Retinal pigment epithelial cell (primary cell): ENCODE results near the gene AP1G1.

ENCODE experiments used
- DNase-seq: peaks from one replicate; pipeline ENCODE4 v3.0.0-alpha.2; 2010; ENCODE audit warnings: low read depth
- H3K4me3 ChIP-seq: 2 replicates; pipeline ENCODE4 v1.5.1; 2011; ENCODE audit warnings: mild to moderate bottlenecking, low read length, control low read depth, moderate library complexity
- CTCF ChIP-seq: conservative IDR thresholded peaks from 2 replicates; pipeline ENCODE4 v1.5.1; 2011; ENCODE audit warnings: low read depth, low read length, control low read depth, inconsistent platforms

The AP1G1 gene

GRCh38 chr16:71808593-71809459 lies at the start of gene AP1G1:
TSS of gene AP1G1 (minus strand) at chr16:71808834. CDS start at chr16:71789479, 19,355 bp downstream.
- peak within 1 kb of the TSS; percentile 96 for H3K4me3 ChIP-seq
- TF ChIP-seq CTCF, result no peak
- DNase-seq, result peak; percentile 98

GRCh38 chr16:71855937-71856662 lies 47.5 kb upstream of the AP1G1 start:
- no peak overlapping the region for H3K4me3 ChIP-seq
- TF ChIP-seq CTCF, result no peak
- no peak for DNase-seq

DNA sequence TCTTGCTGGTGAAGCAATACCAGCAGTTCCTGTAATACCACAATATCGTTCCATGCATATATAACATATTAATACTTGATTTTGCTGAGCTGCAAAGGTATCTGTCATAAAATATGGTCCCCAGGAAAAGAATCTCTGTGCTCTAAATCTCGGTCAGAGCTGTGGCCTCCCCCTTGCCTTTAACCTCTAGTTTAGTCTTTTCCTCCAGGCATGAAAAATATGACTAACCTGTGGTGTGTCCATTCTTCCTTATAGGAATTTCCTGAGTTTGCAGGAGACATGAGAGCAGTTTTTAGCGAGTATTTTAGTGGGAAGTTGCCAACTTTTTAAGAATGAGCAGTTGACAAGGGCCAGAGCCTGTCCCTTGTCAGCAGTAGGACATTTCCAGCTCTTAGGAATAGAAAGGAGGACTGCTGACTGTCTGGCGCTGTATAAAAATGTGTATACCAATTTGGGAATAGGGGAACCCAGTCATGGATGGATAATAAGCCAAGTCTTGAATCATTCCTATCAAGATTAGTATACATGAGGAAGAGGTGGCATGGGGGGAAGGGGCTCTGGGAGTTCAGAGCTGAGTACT lies 45.8 kb upstream of the AP1G1 start:
- TF ChIP-seq CTCF, result no peak
- no peak for DNase-seq
- H3K4me3 ChIP-seq, result no peak overlapping the region

GRCh38 chr16:71853413-71853812 lies 44.8 kb upstream of the AP1G1 start:
- no peak for DNase-seq
- TF ChIP-seq CTCF, result no peak
- no peak overlapping the region for H3K4me3 ChIP-seq

DNA sequence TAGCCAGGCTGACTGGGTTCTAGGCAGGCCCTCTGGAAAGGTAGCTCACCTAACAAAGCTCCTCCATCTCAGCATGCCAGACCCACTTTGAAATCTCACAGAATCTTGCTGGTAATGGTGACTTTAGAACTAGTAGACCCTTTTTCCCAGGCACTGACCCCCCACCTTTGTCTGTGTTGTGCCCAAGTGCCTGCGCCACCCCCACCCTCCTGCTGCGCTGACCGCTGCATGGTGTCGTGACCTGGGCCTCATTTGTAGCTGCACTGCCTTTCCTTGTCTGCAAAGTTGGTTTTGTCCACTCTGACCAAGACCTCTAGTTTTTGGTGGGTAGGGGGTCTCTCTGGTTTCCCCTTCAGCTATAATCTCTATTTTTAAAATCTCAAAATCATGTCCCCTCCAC lies 43.9 kb upstream of the AP1G1 start:
- DNase-seq, result no peak
- H3K4me3 ChIP-seq, result no peak overlapping the region
- no peak for TF ChIP-seq CTCF

GRCh38 chr16:71852158-71852557 lies 43.5 kb upstream of the AP1G1 start:
- TF ChIP-seq CTCF, result no peak
- DNase-seq, result no peak
- H3K4me3 ChIP-seq, result no peak overlapping the region

GRCh38 chr16:71851746-71852145 lies 43.1 kb upstream of the AP1G1 start:
- no peak for DNase-seq
- TF ChIP-seq CTCF, result no peak
- no peak overlapping the region for H3K4me3 ChIP-seq
